Activated naive CD8-positive, alpha-beta T cell treated with anti-CD3 and anti-CD28 coated beads, Interleukin-2, amount 50 U/mL, for 16 hours (primary cell): ENCODE results near the gene CXCR6.

Experiments
- DNase-seq: peaks from one replicate; pipeline ENCODE4 v3.0.0-alpha.2; 2020; ENCODE audit warnings: low read depth, low spot score

CXCR6 gene

DNA sequence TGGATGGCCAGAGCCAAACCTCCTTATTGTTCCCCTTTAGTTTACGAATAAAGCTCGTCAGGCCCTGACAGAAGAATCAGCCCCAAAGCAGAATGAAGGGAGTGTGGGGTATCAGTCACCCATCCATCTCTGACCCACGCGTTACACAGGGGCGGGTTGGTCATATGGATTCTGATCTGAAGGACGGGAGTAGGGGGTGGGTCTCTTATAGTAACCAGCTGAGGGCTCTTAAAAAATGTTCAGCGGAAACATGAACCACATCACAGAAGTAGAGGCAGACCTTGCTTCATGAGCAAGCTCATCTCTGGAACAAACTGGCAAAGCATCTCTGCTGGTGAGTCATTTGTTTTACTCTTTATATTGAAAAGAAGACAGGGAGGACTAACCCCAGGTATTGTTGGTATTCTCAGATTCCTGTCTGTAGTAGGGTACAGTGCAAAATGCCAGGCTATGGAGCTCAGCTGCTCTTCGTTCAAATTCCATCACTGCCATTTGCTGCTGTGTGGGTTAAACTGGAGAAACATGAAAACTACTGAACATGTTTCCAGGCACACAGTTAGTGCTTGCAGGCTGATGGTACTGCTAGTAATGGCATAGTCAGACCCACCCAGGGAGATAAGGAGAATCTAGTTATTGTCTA, at the start of gene CXCR6:
Gene CXCR6, plus strand, starts transcription at position 258 of the 640 bp plus-strand sequence. CDS start 3,018 bp downstream, outside the sequence.
- DNase-seq, result no peak

GRCh38 chr3:45894015-45894414, 49.2 kb upstream of the CXCR6 start:
- no peak for DNase-seq

DNA sequence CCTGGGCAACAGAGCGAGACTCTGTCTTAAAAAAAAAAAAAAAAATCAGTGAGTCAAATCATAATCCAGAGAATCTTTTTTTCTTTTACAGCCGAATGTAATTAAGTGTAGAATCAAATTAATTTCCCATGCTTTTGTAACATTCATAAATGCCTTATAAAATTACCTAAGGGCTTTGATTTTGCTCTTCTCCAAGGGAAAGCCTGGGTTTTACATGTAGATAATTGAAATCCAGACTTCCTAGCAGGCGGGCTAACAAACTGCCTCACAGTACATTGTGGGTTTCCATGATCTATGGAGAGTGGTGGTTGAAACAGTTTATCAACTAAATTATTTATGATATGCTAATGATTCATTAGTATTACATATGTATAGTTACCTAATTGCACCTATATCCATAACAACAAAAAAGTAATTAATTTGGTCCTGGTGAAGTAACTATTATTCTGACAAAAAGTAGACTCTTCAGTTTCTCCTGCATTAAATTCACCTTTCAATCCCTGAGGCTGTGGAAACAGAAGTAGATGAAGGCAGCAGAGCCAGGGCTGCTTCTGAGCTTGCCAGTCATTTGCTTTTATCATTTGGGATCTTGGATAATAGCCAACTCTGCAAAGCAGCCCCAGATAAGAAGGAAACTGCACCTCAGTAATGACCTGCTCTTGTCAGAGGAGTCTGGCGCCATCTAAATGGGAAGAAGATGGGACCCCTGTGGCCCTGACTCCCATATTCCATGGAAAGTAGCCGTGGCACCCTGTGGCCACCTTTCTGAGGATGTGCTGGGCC, 47.4 kb upstream of the CXCR6 start:
- DNase-seq, result no peak

DNA sequence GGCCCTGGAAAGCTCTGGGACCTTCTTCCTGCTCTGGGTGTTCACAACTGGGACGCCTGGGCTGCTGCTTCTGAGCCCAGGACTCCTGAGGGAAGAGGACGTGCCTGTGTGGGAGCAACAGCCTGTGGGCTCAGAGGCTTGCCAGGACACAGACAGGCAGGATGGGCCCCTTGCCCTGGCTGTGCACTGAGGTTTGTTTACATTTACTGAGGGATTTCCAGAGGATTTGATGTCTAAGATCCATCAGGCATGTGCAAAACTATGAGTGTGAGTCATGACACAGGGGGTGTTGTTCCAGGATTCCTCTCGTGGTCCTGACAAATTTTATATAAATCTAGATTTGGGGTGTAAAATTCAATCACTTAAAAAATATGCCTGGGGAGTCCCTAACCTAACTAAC, 46.3 kb upstream of the CXCR6 start:
- DNase-seq, result no peak

DNA sequence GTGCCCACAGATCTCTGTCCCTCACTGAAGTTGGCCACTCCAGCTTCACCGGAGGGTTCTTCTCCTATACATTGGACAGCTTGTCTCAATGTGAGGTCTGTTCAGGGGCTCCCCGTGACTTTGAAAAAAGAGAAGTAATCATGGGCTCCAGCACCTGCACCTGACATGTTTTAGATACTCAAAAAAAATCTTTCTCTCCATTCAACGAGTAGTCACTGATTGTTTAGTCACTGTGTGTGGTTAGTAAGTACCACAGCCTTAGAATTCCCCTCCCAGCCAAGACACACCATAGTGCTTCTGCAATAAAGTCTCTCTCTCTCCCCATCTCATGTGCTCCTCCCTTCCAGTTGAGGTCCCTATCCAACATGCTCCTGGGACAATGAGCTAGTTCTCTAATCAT, 38.3 kb upstream of the CXCR6 start:
- no peak for DNase-seq

DNA sequence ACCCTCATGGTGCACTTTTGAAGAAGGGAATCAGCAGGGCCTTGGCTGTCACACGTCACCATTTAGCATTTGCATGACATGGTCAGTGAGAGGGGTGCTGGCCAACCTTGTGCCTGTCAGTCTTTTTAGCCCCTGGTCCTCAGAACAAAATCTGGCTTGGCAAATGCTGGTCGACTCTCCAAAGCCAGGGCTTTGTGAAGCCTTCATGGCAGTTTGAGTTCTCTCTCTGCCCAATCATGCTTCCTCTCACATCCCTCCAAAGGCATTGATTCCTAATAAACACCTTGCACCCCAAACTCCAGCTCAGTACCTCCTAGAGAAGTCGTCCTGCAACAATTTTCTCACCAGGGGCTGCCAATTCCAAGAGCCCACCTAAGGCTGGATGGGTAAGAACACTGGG, 37.5 kb upstream of the CXCR6 start:
- DNase-seq, result no peak

DNA sequence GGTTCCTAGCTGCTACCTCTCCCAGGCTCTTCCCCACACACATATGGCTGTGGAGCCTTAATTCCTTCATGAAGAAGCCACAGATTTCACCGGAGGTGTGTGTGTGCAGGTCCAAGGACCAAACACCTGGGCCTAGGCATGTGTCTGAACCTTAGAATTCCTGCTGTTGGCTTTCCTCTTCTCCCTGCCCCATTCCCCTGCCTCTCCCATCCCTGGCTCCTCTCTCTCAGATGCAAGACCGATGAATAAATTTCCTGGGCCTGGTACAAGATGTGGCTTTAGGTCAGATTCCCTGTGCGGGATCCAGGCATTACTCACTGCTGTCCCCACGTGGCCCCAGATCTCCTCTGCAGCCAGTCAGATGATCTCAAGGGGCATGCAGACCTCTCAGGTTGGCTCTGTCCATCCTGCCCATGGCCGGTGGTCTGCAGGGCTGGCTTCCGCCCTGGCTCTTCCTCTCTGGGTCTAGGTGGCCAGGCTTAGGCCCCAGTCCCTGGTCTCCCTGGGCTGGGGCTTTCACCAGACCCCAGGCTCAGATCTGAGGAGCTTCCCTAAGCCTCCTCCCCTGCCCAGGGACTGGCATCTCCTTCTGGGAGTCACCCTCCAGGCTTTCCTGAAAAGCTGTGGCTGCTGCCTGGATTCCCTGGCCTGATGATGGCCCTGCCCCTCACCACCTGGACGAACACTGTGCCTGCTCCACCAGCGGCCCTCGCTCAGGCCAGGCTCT, 36.4 kb upstream of the CXCR6 start:
- DNase-seq, result no peak

DNA sequence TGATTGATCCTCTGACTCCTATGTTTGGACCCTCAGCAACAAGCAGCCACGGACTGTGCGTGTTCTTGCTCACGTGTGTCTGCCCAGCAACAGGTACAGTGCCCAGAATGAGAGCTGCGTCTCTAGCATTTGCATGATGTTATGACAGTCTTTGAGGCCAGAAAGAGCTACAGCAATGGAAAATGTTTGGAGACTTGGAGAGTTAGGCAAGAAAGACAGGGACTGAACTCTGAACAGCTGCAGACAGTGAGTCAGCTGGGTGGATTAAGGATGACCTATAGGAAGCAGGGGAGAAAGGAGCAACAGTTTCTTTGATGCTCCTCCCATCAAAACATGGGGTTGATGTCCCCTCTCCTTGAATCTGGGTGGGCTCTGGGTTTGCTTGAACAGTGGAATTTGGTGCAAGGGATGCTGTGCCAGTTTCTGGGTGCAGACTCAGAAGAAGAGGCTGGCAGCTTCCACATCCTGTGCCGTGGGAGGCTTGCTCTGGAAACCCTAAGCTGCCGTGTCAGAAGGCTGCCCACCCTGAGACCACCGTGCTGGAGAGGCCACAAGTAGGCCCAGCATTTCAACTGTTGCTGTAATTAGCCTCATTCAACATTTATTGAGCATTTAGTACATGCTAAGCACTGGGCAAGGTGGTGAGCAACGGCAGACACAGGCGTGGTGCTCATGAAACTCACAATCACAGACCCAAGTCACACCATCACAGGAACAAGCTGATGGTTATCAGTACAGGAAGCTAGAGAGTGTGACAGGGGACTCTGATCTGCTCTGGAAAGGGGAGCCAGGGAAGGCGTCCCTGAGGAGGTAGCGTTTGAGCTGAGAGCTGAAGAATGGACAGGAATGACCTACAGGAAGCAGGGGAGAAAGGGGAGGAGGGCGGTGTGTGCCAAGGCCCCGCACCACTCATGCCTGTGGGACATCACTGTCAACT, 35.2 kb upstream of the CXCR6 start:
- no peak for DNase-seq

- DNase-seq, result no peak
Observed at GRCh38 chr3:45908761-45909160, 34.5 kb upstream of the CXCR6 start.

GRCh38 chr3:45909542-45909941, 33.7 kb upstream of the CXCR6 start:
- DNase-seq, result no peak

GRCh38 chr3:45910892-45911291, 32.4 kb upstream of the CXCR6 start:
- no peak for DNase-seq

DNA sequence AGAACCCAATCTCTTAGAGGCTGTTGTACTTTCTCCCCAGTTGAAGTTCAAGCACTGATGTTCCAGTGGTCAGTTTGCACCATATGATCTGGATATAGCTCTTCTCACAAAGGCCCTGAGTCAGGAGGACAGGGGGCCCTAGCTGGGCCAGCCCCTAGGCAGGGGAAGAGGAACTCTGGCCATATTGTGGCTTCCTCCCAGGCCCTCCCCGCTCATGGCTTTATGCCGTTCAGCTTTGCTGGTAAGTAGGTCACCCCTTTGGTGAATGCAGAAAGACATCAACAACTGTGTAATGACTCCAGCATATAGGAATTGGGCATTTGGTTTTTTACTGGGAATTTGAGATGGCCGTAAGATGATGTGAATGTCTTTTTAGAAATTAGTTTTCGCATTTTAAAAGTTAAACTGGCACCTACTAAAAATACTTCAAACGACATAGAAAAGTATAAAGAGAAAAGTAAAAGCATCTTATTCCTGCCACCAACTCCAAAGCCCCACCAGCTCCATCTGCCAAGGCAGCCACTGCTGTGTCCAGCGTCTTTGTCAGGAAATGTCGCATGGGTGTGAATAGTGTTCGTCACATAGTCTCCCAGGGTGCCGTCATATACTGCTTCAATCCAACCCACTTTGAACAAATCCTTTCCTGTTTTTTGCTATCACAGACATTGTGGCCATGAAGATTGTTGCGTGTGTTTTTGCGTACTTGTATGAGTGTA, 31.6 kb upstream of the CXCR6 start:
- DNase-seq, result no peak

DNA sequence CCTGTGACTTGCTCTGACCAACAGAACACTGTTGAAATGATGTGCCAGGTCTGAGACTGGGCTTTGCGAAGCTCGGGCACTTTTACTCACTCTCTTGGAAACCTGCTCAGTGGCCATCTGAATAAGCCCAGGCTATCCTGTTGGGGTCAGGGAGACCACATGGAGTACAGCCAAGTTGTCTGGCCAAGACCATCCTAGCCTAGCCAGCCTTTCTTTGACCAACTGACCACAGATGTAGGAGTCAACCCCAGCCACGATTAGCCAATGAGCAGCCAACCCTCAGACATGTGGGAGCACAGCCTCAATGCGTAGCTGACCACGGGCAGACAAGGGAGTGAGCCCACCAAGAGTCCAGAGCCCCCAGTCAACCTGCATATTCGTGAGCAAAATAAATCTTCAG, 30.8 kb upstream of the CXCR6 start:
- no peak for DNase-seq

GRCh38 chr3:45914362-45915058, 28.8 kb upstream of the CXCR6 start:
- DNase-seq, result no peak

DNA sequence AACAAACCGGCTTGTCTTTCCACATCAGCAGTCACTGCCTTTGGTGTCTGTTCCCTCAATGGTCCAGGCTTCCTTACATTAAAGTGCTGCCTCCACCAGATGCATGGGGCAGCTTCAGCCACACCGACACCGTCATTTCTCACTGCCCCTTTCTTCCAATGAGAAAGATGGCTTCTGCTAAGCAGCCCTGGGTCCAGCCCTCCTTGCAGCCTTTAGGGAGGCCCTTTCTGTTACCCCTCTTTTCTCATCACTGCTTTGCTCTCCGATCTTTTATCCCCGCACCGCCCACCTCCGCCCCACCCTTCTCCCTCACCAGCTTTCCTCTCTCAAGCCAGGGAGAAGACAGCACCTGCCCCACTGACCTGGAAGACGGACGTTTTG, 28.2 kb upstream of the CXCR6 start:
- no peak for DNase-seq

DNA sequence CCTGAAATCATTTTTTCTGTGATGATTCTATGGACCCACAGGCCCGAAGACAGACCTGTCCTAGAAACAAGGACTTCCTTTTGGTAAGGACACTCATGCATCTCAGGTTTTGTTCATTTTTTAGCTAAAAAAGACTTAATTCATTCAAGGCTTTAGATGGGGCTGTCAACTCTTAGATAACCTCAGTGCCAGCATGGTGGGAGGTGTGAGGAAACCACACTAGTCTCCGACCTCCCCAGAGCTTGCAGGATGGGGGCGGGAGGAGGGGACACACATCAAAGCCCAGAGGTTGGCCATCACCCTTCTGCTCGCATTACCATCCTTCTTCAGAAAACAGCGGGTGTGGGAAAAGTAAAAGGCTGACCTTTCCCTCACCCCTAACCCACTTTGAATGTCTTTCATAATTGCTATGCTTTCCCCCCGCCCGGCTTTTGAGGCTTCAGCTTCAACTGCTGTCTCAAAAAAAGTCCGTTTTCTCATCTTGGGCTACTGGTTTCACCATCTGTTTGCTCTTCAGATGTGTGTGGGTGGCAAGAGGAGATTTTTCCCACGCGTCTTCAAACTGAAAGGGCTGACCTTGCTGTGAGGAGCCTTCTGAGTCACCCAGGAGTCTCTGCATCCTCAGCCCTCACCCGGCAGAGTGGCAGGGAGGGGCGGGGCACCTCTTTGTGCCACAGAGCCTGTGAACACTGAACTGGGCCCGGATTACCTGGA, 27.6 kb upstream of the CXCR6 start:
- peak; percentile 51 for DNase-seq

DNA sequence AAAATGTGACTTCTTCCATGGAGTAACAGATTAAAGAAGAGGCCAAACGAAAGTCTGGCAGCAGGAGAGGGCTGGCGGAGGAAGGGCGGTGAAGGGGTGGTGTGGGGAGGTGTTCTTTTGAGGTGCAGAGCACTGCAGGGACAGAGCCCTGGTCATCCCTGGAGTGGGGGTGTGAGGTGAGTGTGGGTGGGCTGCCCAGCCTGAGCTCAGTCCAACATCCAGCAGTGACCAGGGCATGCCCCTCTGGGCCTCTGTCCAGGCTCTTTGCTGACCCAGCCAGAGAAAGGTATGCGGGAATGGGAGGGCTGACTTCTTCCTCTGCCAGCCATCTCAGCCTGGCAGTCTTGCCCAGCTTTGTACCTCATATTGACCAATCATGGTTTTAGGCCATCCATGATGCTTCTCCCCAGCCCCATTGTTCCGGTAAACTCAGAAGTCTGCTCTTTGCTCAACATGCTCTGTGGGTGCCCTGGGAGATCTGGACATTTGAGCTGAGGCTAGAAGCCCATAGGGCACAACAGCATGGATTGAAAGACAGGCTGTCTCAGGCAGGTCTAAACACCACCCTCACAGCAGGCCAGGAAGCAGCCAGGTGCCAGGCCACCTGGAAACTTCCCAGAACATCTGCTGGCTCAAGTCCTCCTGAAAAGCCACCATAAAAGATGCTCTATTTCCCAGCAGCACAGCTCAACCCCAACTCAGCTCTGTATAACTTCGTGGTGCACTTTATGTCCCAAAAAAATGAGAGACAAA, 25.9 kb upstream of the CXCR6 start:
- DNase-seq, result no peak

DNA sequence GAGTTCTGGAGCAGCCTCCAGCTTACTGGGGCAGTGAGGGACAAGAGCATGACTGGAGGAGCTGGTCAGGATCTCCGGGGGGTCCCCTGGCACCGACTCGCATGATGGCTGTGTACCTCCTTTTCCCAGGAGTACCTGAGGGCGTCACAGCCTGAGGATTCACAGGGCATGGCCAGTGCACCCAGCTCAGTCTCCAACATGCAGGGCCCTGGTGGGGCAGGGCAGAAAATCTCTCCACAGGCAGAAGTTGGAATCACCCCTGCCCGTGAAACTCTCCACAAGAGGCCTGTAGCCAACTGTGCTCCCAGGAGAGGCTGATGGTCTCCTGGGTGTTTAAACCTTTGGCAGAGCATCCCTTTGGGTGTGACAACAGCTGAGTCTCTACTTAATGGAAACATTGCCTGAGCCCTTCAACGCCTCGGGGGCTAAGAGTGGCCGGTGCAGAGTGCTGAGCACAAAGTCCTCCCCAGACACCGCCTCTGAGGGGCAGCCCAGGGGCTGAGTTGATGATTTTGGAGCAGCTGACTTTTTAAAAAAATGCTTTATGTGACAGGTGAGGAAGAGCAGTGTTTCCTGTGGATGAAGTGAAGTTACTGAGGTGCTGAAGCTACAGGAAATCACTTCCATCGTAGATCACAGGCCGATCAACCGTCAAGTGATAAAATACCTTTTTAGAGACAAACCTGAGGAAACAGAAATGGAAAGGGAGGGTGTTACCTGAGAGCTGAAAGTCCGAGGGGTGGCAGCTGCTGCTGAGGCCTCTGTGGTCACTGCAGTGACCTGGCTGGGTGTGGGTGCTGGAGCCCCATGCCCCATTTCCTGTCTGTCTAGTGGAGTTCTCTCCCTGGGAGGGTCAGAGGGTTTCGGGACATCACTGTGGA, 21.9 kb upstream of the CXCR6 start:
- DNase-seq, result no peak
